OCI-LY1 (cell line): ENCODE measurements around the gene SHISA4.

Experiments used
- H2AFZ ChIP-seq: fragments of 200-600 bp; sonication (generic), shearing (Covaris generic); 2 replicates; pipeline ENCODE4 v1.6.0; 2014; ENCODE audit warnings: antibody characterized with exemption, mild to moderate bottlenecking, low read length
- H3F3A ChIP-seq: fragments of 200-600 bp; sonication (generic), shearing (Covaris generic); 2 replicates; pipeline ENCODE4 v1.6.0; 2014; ENCODE audit warnings: mild to moderate bottlenecking, antibody characterized with exemption, low read length, moderate library complexity; ENCODE audit not compliant: insufficient read depth
- H3K27ac ChIP-seq: fragments of 200-600 bp; sonication (generic); 2 replicates; pipeline ENCODE4 v1.5.1; 2014; ENCODE audit warnings: low read length, mixed run types, mild to moderate bottlenecking, low read depth; ENCODE audit not compliant: poor library complexity, severe bottlenecking
- H3K27me3 ChIP-seq: fragments of 200-600 bp; sonication (generic); 2 replicates; pipeline ENCODE4 v1.6.0; 2014; ENCODE audit warnings: antibody characterized with exemption, mild to moderate bottlenecking, low read length, moderate library complexity; ENCODE audit not compliant: insufficient read depth
- H3K36me3 ChIP-seq: fragments of 200-600 bp; sonication (generic); 2 replicates; pipeline ENCODE4 v1.6.1; 2014; ENCODE audit warnings: mild to moderate bottlenecking, antibody characterized with exemption, low read length, moderate library complexity, mixed read lengths; ENCODE audit not compliant: insufficient read depth
- H3K4me1 ChIP-seq: fragments of 200-600 bp; sonication (generic); 2 replicates; pipeline ENCODE4 v1.5.1; 2014; ENCODE audit warnings: mild to moderate bottlenecking, low read length, moderate library complexity; ENCODE audit not compliant: insufficient read depth, severe bottlenecking
- H3K4me2 ChIP-seq: fragments of 200-600 bp; sonication (generic), shearing (Covaris generic); 2 replicates; pipeline ENCODE4 v1.6.1; 2014; ENCODE audit warnings: low read length
- H3K4me3 ChIP-seq: fragments of 200-600 bp; sonication (generic); 2 replicates; pipeline ENCODE4 v1.5.1; 2014; ENCODE audit warnings: low read length, low read depth, mild to moderate bottlenecking, mixed read lengths; ENCODE audit not compliant: poor library complexity, severe bottlenecking
- H3K79me2 ChIP-seq: fragments of 200-600 bp; shearing (Covaris generic); 2 replicates; pipeline ENCODE4 v1.6.1; 2016; ENCODE audit warnings: mixed run types, low read length, mixed read lengths; ENCODE audit not compliant: insufficient read depth
- H3K9ac ChIP-seq: fragments of 200-600 bp; sonication (generic), shearing (Covaris generic); 2 replicates; pipeline ENCODE4 v1.6.1; 2014; ENCODE audit warnings: mild to moderate bottlenecking, low read length, mixed read lengths
- H3K9me2 ChIP-seq: fragments of 200-600 bp; sonication (generic), shearing (Covaris generic); 2 replicates; pipeline ENCODE4 v1.6.1; 2014; ENCODE audit warnings: low read depth, mild to moderate bottlenecking, low read length, mixed read lengths
- H3K9me3 ChIP-seq: fragments of 200-600 bp; shearing (Covaris generic); 2 replicates; pipeline ENCODE4 v1.6.1; 2014; ENCODE audit warnings: low read length, mixed read lengths
- H4K20me1 ChIP-seq: fragments of 200-600 bp; sonication (generic), shearing (Covaris generic); 2 replicates; pipeline ENCODE4 v1.6.0; 2016; ENCODE audit warnings: mild to moderate bottlenecking, low read length; ENCODE audit not compliant: insufficient read depth
- EZH2 ChIP-seq: fragments of 200-600 bp; sonication (generic), shearing (Covaris generic); IDR thresholded peaks from 2 replicates; pipeline ENCODE4 v1.8.0; 2017; ENCODE audit warnings: borderline replicate concordance, mixed run types, mild to moderate bottlenecking, antibody characterized with exemption, low read length, moderate library complexity, mixed read lengths
- TF ChIP-seq, protein P1 (sequence below): fragments of 200-600 bp; sonication (generic), shearing (Covaris generic); IDR thresholded peaks from 2 replicates; pipeline ENCODE4 v1.5.1; 2017; ENCODE audit warnings: mild to moderate bottlenecking, antibody characterized with exemption, low read length, moderate library complexity, mixed read lengths

Gene SHISA4

DNA sequence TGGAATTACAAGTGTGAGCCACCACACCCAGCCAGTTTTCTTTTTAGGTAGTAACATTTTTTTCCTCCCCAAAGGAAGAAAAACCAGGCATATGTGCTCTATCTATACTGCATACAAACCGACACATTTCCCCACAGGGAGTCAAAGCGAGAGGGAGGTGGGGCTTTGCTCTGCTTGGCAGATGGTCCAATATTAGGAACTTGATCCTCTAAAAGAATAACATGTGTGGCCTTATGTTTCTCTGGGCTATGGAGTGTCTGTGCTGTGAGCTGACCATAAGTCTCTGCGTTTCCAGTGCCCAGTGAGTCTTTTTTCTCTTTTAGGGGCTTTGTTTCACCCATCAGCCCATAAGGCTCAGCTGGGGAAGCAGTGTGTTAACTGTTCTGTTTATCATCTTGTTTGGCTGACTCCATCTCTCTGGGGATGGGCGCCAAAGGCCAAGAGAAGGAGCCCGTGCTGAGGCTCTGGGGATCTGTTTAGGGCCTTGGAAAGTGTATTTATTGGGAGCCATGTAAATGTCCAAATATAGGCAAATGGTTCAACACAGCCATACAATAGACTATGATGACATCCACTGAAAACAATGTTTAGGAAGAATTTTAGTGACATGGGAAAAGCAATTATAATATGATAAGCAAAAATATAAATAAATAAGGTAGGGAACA lies 37.4 kb downstream of the SHISA4 start:
- Histone ChIP-seq H3K9ac (no peak overlapping the region), H3K79me2 (no peaks in the 10 kb centered on the region), H3F3A (no peaks in the 10 kb centered on the region), H3K4me1 (no peaks in the 10 kb centered on the region), H3K4me3 (no peak overlapping the region), H2AFZ (no peak overlapping the region), H3K36me3 (no peaks in the 10 kb centered on the region; the same call in 1 of the 2 replicates), H3K9me3 (no peaks in the 10 kb centered on the region), H3K4me2 (no peak overlapping the region), H3K27me3 (peaks cover 7% of the 10 kb centered on the region; the same call in 1 of the 2 replicates), H3K9me2 (no peaks in the 10 kb centered on the region), H4K20me1 (no peaks in the 10 kb centered on the region), H3K27ac (no peak overlapping the region)
- TF ChIP-seq, protein P1, sequence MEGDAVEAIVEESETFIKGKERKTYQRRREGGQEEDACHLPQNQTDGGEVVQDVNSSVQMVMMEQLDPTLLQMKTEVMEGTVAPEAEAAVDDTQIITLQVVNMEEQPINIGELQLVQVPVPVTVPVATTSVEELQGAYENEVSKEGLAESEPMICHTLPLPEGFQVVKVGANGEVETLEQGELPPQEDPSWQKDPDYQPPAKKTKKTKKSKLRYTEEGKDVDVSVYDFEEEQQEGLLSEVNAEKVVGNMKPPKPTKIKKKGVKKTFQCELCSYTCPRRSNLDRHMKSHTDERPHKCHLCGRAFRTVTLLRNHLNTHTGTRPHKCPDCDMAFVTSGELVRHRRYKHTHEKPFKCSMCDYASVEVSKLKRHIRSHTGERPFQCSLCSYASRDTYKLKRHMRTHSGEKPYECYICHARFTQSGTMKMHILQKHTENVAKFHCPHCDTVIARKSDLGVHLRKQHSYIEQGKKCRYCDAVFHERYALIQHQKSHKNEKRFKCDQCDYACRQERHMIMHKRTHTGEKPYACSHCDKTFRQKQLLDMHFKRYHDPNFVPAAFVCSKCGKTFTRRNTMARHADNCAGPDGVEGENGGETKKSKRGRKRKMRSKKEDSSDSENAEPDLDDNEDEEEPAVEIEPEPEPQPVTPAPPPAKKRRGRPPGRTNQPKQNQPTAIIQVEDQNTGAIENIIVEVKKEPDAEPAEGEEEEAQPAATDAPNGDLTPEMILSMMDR, result no peak
- no peak for TF ChIP-seq EZH2

DNA sequence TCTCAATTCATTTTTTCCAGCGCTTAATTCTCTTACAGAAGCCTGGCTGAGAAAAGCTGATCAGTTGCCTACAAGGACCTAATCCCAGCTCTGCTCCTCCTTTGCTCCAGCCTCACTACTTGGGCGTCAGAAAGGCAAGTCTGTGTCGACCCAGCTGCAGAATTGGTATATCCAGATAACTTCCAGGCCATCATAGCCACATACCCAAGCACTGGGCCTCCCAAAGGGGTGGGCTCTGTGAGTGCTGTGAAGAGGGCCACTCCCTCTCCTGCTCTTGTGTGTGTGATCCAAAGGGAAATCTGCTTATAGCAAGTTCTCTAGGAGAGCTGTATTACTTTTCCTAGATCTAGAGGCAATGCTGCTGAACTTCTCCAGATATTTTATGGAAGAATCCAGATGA lies 39.6 kb downstream of the SHISA4 start:
- Histone ChIP-seq H3K36me3 (no peaks in the 10 kb centered on the region), H3K4me2 (no peak overlapping the region), H4K20me1 (no peaks in the 10 kb centered on the region), H3K79me2 (no peaks in the 10 kb centered on the region), H3K27me3 (peaks cover 7% of the 10 kb centered on the region; the same call in 1 of the 2 replicates), H3K4me3 (no peak overlapping the region), H3K9me2 (no peaks in the 10 kb centered on the region), H3K27ac (no peak overlapping the region), H3K4me1 (no peaks in the 10 kb centered on the region), H2AFZ (no peak overlapping the region), H3F3A (no peaks in the 10 kb centered on the region), H3K9me3 (no peaks in the 10 kb centered on the region), H3K9ac (no peak overlapping the region)
- TF ChIP-seq, protein P1, result no peak
- TF ChIP-seq EZH2, result no peak

DNA sequence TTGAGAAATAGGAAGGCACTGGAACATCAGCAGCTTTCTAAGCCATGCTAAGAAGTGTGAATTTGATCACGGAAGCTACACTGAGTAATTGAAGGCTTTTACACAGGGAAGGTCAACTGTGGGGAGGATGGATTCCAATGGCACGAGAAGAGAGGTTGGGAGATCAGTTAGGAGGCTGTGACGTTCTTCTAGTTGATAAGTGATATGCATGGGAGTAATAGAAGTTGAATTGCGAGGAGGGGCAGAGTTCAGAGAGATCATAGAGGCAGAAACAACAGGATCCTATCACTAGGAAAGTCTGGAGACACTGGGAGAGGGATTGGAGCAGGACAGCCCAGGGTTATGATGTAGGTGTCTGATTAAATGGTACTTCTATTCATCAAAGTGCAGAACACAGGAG lies 41.4 kb downstream of the SHISA4 start:
- H3K4me2 ChIP-seq, result no peak overlapping the region
- H3K27ac ChIP-seq, result no peak overlapping the region
- H4K20me1 ChIP-seq, result no peaks in the 10 kb centered on the region
- TF ChIP-seq, protein P1, result no peak
- TF ChIP-seq EZH2, result no peak
- no peaks in the 10 kb centered on the region for H3K36me3 ChIP-seq
- H3K9ac ChIP-seq, result no peak overlapping the region
- H3K27me3 ChIP-seq, result peaks cover 7% of the 10 kb centered on the region; the same call in 1 of the 2 replicates
- H3K4me1 ChIP-seq, result no peaks in the 10 kb centered on the region
- no peak overlapping the region for H2AFZ ChIP-seq
- H3F3A ChIP-seq, result no peaks in the 10 kb centered on the region
- no peaks in the 10 kb centered on the region for H3K79me2 ChIP-seq
- H3K4me3 ChIP-seq, result no peak overlapping the region
- no peaks in the 10 kb centered on the region for H3K9me2 ChIP-seq
- H3K9me3 ChIP-seq, result no peaks in the 10 kb centered on the region
